GOT3 (cell line): Measurements from ENCODE around the gene DNAH17.

ENCODE experiments used
- DNase-seq: peaks from one replicate; lab custom pipeline; 2025; ENCODE audit warnings: mixed read lengths; lab: John Stamatoyannopoulos, UW

The DNAH17 gene

GRCh38 chr17:78493853-78494695, 83.1 kb downstream of the DNAH17 start:
- DNase-seq = no peak

- DNase-seq = no peak
These were observed 83.7 kb downstream of the DNAH17 start for GRCh38 chr17:78493450-78493849.

GRCh38 chr17:78492116-78492799, 84.9 kb downstream of the DNAH17 start:
- DNase-seq = no peak

- DNase-seq = no peak
These were observed 85.7 kb downstream of the DNAH17 start for GRCh38 chr17:78491236-78492115.

GRCh38 chr17:78490673-78491072, 86.5 kb downstream of the DNAH17 start:
- DNase-seq = no peak

GRCh38 chr17:78490156-78490555, 87.0 kb downstream of the DNAH17 start:
- no peak for DNase-seq

- DNase-seq = no peak
These were observed 88.1 kb downstream of the DNAH17 start for GRCh38 chr17:78488867-78489634.

GRCh38 chr17:78488156-78488555, 89.0 kb downstream of the DNAH17 start:
- DNase-seq = no peak

- no peak for DNase-seq
These were observed 90.1 kb downstream of the DNAH17 start for GRCh38 chr17:78486946-78487680.

- no peak for DNase-seq
These were observed 90.9 kb downstream of the DNAH17 start for GRCh38 chr17:78486228-78486802.

GRCh38 chr17:78485290-78486168, 91.7 kb downstream of the DNAH17 start:
- no peak for DNase-seq

GRCh38 chr17:78484271-78485246, 92.6 kb downstream of the DNAH17 start:
- no peak for DNase-seq

- no peak for DNase-seq
These were observed 97.8 kb downstream of the DNAH17 start for GRCh38 chr17:78479369-78479768.

GRCh38 chr17:78478757-78479297, 98.4 kb downstream of the DNAH17 start:
- DNase-seq = no peak

- DNase-seq = no peak
These were observed 99.1 kb downstream of the DNAH17 start for GRCh38 chr17:78477913-78478756.

GRCh38 chr17:78476973-78477372, 100.2 kb downstream of the DNAH17 start:
- no peak for DNase-seq

GRCh38 chr17:78476149-78476548, 101.0 kb downstream of the DNAH17 start:
- DNase-seq = no peak
